HEK293T (cell line): ENCODE measurements around the gene NEBL.

Experiments
- ARNT ChIP-seq: fragments of 450-650 bp; IDR thresholded peaks from 2 replicates; pipeline ENCODE4 v1.6.1; 2017; ENCODE audit warnings: mild to moderate bottlenecking
- BHLHE40 ChIP-seq: fragments of 450-650 bp; IDR thresholded peaks from 2 replicates; pipeline ENCODE4 v1.6.1; 2016; ENCODE audit warnings: mild to moderate bottlenecking, moderate library complexity, borderline replicate concordance
- ELF4 ChIP-seq: fragments of 450-650 bp; IDR thresholded peaks from 2 replicates; pipeline ENCODE4 v1.6.1; 2017; ENCODE audit warnings: antibody characterized with exemption
- FOXA1 ChIP-seq: fragments of 450-650 bp; IDR thresholded peaks from 2 replicates; pipeline ENCODE4 v1.6.1; 2016; ENCODE audit warnings: mild to moderate bottlenecking
- FOXK2 ChIP-seq: fragments of 450-650 bp; IDR thresholded peaks from 2 replicates; pipeline ENCODE4 v1.6.1; 2016; ENCODE audit warnings: mild to moderate bottlenecking
- FOXM1 ChIP-seq: fragments of 450-650 bp; IDR thresholded peaks from 2 replicates; pipeline ENCODE4 v1.6.1; 2017; ENCODE audit warnings: mild to moderate bottlenecking, borderline replicate concordance
- HDGF ChIP-seq: fragments of 450-650 bp; IDR thresholded peaks from 2 replicates; pipeline ENCODE4 v1.6.1; 2017; ENCODE audit warnings: antibody characterized with exemption, borderline replicate concordance
- LEF1 ChIP-seq: fragments of 450-650 bp; IDR thresholded peaks from 2 replicates; pipeline ENCODE4 v1.6.1; 2017; ENCODE audit warnings: mild to moderate bottlenecking, borderline replicate concordance
- SP1 ChIP-seq: fragments of 450-650 bp; IDR thresholded peaks from 2 replicates; pipeline ENCODE4 v1.6.1; 2017
- SUZ12 ChIP-seq: fragments of 450-650 bp; IDR thresholded peaks from 2 replicates; pipeline ENCODE4 v1.6.1; 2016; ENCODE audit warnings: mild to moderate bottlenecking
- TARDBP ChIP-seq: fragments of 450-650 bp; IDR thresholded peaks from 2 replicates; pipeline ENCODE4 v1.6.1; 2016
- TF ChIP-seq, protein P1 (sequence below): fragments of 450-650 bp; IDR thresholded peaks from 2 replicates; pipeline ENCODE4 v1.6.1; 2016

DNA sequence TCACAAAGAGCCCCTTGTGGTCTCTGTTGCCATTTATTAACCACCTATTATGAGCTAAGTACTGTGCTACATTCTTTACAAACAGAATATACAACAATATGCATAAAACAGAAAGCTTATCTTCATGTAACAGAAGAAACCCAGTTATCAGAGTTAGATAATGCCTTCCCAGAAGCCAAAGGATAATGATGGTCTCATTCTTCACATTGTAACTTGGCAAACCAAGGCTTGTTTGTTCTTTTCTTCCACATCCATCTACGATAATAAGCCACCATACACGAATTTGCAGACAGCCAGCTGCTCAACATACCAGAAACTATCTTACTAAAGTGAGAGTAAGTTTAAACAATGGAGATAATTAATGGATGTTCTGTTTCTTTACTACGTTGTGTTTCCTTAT is 127.6 kb downstream of the NEBL start:
- TF ChIP-seq FOXA1, result no peak
- TF ChIP-seq ELF4, result no peak
- TF ChIP-seq, protein P1, sequence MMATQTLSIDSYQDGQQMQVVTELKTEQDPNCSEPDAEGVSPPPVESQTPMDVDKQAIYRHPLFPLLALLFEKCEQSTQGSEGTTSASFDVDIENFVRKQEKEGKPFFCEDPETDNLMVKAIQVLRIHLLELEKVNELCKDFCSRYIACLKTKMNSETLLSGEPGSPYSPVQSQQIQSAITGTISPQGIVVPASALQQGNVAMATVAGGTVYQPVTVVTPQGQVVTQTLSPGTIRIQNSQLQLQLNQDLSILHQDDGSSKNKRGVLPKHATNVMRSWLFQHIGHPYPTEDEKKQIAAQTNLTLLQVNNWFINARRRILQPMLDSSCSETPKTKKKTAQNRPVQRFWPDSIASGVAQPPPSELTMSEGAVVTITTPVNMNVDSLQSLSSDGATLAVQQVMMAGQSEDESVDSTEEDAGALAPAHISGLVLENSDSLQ, result no peak
- TF ChIP-seq FOXK2, result no peak
- TF ChIP-seq SP1, result no peak
- TF ChIP-seq SUZ12, result no peak
- TF ChIP-seq LEF1, result no peak
- no peak for TF ChIP-seq FOXM1
- TF ChIP-seq BHLHE40, result no peak
- TF ChIP-seq TARDBP, result no peak
- TF ChIP-seq ARNT, result no peak
- TF ChIP-seq HDGF, result no peak
